HepG2 (cell line): ENCODE measurements around the gene EHD1. TPM values are rescaled to one million over a fixed set of nuclear protein-coding genes. Genes with fewer than 3 reads are reported as not detected.
A peak's percentile ranks its signal among the peaks of the same experiment; 100 is the strongest.

ENCODE experiments used
- BRCA1 ChIP-seq: sonication (generic); formaldehyde crosslinking; IDR thresholded peaks from 2 replicates; pipeline ENCODE4 v1.4.0; 2020; ENCODE audit warnings: missing genetic modification reagents
- HNF4A ChIP-seq: sonication (generic); formaldehyde crosslinking; IDR thresholded peaks from 2 replicates; pipeline ENCODE4 v1.4.0; 2020; ENCODE audit warnings: missing genetic modification reagents
- HOXD1 ChIP-seq: sonication (generic); formaldehyde crosslinking; IDR thresholded peaks from 2 replicates; pipeline ENCODE4 v1.5.0; 2020; ENCODE audit warnings: missing genetic modification reagents
- KLF9 ChIP-seq: IDR thresholded peaks from 2 replicates; pipeline ENCODE4 v1.6.1; 2016; ENCODE audit warnings: low read depth
- MATR3 ChIP-seq: sonication (generic); formaldehyde crosslinking; IDR thresholded peaks from 2 replicates; pipeline ENCODE4 v1.4.0; 2020; ENCODE audit warnings: missing genetic modification reagents
- MED1 ChIP-seq: sonication (generic); formaldehyde crosslinking; IDR thresholded peaks from 2 replicates; pipeline ENCODE4 v1.4.0; 2020; ENCODE audit warnings: missing genetic modification reagents
- MTF1 ChIP-seq: sonication (generic); formaldehyde crosslinking; IDR thresholded peaks from 2 replicates; pipeline ENCODE4 v1.5.0; 2020; ENCODE audit warnings: missing genetic modification reagents
- MXD1 ChIP-seq: sonication (generic); formaldehyde crosslinking; IDR thresholded peaks from 2 replicates; pipeline ENCODE4 v1.4.0; 2020; ENCODE audit warnings: mild to moderate bottlenecking, missing genetic modification reagents
- MYC ChIP-seq: sonication (generic); formaldehyde crosslinking; IDR thresholded peaks from 2 replicates; pipeline ENCODE4 v1.9.0; 2021; ENCODE audit warnings: missing genetic modification reagents, borderline replicate concordance
- NCOA2 ChIP-seq: sonication (generic); formaldehyde crosslinking; IDR thresholded peaks from 2 replicates; pipeline ENCODE4 v1.8.0; 2022; ENCODE audit warnings: inconsistent platforms
- SPEN ChIP-seq: sonication (generic); formaldehyde crosslinking; IDR thresholded peaks from 2 replicates; pipeline ENCODE4 v1.5.1; 2020; ENCODE audit warnings: low read depth, mild to moderate bottlenecking, missing genetic modification reagents
- ZBED4 ChIP-seq: sonication (generic); formaldehyde crosslinking; IDR thresholded peaks from 2 replicates; pipeline ENCODE4 v1.4.0; 2020; ENCODE audit warnings: missing genetic modification reagents, borderline replicate concordance
- ZC3H13 ChIP-seq: sonication (generic); formaldehyde crosslinking; IDR thresholded peaks from 2 replicates; pipeline ENCODE4 v1.8.1; 2023; ENCODE audit warnings: mild to moderate bottlenecking, missing genetic modification reagents, moderate library complexity
- ZKSCAN1 ChIP-seq: fragments of 150-350 bp; IDR thresholded peaks from 2 replicates; pipeline ENCODE4 v1.6.1; 2014; ENCODE audit warnings: low read length
- ZNF607 ChIP-seq: sonication (generic); formaldehyde crosslinking; IDR thresholded peaks from 2 replicates; pipeline ENCODE4 v1.5.1; 2020; ENCODE audit warnings: missing genetic modification reagents, mild to moderate bottlenecking, borderline replicate concordance
- ZNF747 ChIP-seq: sonication (generic); formaldehyde crosslinking; IDR thresholded peaks from 2 replicates; pipeline ENCODE4 v1.8.1; 2023; ENCODE audit warnings: missing genetic modification reagents, mild to moderate bottlenecking, borderline replicate concordance
- ZSCAN22 ChIP-seq: sonication (generic); formaldehyde crosslinking; IDR thresholded peaks from 2 replicates; pipeline ENCODE4 v1.4.0; 2020; ENCODE audit warnings: mild to moderate bottlenecking, missing genetic modification reagents
- ZSCAN31 ChIP-seq: sonication (generic); formaldehyde crosslinking; IDR thresholded peaks from 2 replicates; pipeline ENCODE4 v1.5.0; 2020; ENCODE audit warnings: low read depth, mild to moderate bottlenecking, missing genetic modification reagents
- polyA plus RNA-seq, 8 experiments: library from polyadenylated mRNA; depleted of rRNA in 3 of 8; stranded (reverse) in 7 of 8; unstranded in 1 of 8; fragments of >200 nt; fragmentation: Illumina TruSeq in 4 of 8; extraction: Trizol in 4 of 8; gene quantifications; 2 replicates each; pipeline versions ENCODE4 v1.2.1 to v1.2.3, GENCODE V29; 2011 to 2016; ENCODE audit warnings: low read depth in 4 of 8, missing spikeins in 1 of 8, mixed read lengths in 1 of 8; ENCODE audit not compliant: insufficient read depth in 1 of 8
- total RNA-seq, 5 experiments: library from RNA; depleted of rRNA; stranded (reverse); fragments of >200 nt; fragmentation: Illumina TruSeq; extraction: Trizol; gene quantifications; 2 replicates each; pipeline ENCODE4 v1.2.3, GENCODE V29; 2016; ENCODE audit warnings: low read depth in 1 of 5
- TF ChIP-seq, protein P1 (sequence below): sonication (generic); formaldehyde crosslinking; conservative IDR thresholded peaks from 2 replicates; pipeline ENCODE4 v1.4.0; 2020; ENCODE audit warnings: mild to moderate bottlenecking, missing genetic modification reagents, moderate library complexity
- TF ChIP-seq, protein P2 (sequence below): sonication (generic); formaldehyde crosslinking; IDR thresholded peaks from 2 replicates; pipeline ENCODE4 v1.5.0; 2020; ENCODE audit warnings: mild to moderate bottlenecking, missing genetic modification reagents, borderline replicate concordance

The EHD1 gene
- total and polyA plus RNA-seq, 2 of the 13 experiments (the other 11 are each of a cell fraction or from before 2014, with no cell fraction given) = 23.6 to 26.6 TPM

- TF ChIP-seq ZBED4 (CRISPR knock-in tag) = peak; percentile 75
- peak; percentile 78; the same call in 1 of the 2 replicates for TF ChIP-seq ZC3H13
- no peak for TF ChIP-seq ZKSCAN1
- TF ChIP-seq MYC (CRISPR knock-in tag) = peak; percentile 68
- TF ChIP-seq ZNF747 = peak; percentile 64
- TF ChIP-seq ZSCAN31 (CRISPR knock-in tag) = peak; percentile 46
- peak; percentile 85 for TF ChIP-seq HOXD1 (CRISPR knock-in tag)
- peak; percentile 89 for TF ChIP-seq MED1 (CRISPR knock-in tag)
- peak; percentile 26; the same call in 1 of the 2 replicates for TF ChIP-seq KLF9
- TF ChIP-seq, protein P1, sequence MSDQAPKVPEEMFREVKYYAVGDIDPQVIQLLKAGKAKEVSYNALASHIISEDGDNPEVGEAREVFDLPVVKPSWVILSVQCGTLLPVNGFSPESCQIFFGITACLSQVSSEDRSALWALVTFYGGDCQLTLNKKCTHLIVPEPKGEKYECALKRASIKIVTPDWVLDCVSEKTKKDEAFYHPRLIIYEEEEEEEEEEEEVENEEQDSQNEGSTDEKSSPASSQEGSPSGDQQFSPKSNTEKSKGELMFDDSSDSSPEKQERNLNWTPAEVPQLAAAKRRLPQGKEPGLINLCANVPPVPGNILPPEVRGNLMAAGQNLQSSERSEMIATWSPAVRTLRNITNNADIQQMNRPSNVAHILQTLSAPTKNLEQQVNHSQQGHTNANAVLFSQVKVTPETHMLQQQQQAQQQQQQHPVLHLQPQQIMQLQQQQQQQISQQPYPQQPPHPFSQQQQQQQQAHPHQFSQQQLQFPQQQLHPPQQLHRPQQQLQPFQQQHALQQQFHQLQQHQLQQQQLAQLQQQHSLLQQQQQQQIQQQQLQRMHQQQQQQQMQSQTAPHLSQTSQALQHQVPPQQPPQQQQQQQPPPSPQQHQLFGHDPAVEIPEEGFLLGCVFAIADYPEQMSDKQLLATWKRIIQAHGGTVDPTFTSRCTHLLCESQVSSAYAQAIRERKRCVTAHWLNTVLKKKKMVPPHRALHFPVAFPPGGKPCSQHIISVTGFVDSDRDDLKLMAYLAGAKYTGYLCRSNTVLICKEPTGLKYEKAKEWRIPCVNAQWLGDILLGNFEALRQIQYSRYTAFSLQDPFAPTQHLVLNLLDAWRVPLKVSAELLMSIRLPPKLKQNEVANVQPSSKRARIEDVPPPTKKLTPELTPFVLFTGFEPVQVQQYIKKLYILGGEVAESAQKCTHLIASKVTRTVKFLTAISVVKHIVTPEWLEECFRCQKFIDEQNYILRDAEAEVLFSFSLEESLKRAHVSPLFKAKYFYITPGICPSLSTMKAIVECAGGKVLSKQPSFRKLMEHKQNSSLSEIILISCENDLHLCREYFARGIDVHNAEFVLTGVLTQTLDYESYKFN (CRISPR knock-in tag) = peak; percentile 97
- TF ChIP-seq HNF4A (CRISPR knock-in tag) = peak; percentile 97
- peak; percentile 77; the same call in 1 of the 2 replicates for TF ChIP-seq NCOA2 (CRISPR knock-in tag)
- TF ChIP-seq MXD1 (CRISPR knock-in tag) = no peak; the same call in 1 of the 2 replicates
- TF ChIP-seq, protein P2, sequence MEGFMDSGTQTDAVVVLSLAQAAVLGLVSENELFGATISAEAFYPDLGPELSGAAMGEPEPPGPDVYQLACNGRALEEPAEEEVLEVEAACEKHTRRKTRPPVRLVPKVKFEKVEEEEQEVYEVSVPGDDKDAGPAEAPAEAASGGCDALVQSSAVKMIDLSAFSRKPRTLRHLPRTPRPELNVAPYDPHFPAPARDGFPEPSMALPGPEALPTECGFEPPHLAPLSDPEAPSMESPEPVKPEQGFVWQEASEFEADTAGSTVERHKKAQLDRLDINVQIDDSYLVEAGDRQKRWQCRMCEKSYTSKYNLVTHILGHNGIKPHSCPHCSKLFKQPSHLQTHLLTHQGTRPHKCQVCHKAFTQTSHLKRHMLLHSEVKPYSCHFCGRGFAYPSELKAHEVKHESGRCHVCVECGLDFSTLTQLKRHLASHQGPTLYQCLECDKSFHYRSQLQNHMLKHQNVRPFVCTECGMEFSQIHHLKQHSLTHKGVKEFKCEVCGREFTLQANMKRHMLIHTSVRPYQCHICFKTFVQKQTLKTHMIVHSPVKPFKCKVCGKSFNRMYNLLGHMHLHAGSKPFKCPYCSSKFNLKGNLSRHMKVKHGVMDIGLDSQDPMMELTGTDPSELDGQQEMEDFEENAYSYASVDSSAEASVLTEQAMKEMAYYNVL (CRISPR knock-in tag) = no peak
- TF ChIP-seq ZNF607 = peak; percentile 90
- TF ChIP-seq ZSCAN22 = no peak; the same call in 1 of the 2 replicates
- TF ChIP-seq MTF1 (CRISPR knock-in tag) = no peak
- no peak for TF ChIP-seq MATR3 (CRISPR knock-in tag)
- 0 out of 2 replicates have a peak, but pooled peaks have one; percentile 58 for TF ChIP-seq SPEN (CRISPR knock-in tag)
- no peak; the same call in 1 of the 2 replicates for TF ChIP-seq BRCA1 (CRISPR knock-in tag)
These were observed 15.0 kb upstream of the EHD1 start (continued) for GRCh38 chr11:64893194-64894069.
